ENCODE data around the gene SMIM35.
A peak's percentile ranks its signal among the peaks of the same experiment; 100 is the strongest.

SMIM35 gene

DNA sequence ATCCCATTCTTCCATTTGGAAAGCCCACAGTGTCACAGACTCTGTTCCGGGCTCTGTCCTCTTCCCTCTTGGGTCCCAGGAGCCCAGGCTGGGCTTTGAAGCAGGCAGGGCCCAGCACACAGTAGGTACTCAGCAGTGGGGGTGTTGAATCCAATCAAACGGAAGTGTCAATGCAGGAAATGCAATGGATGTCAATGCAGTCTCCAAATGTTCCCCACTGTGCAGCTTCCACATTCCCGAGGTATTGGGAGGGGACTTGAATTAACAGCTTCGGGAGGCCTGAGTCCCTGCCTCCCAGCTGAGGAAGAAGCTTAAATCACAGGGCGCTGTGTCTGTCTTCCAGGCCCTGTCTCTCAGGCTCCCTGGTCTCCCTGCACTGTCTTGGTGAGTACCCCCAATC lies 21.8 kb upstream of the SMIM35 start:
- no peak for DNase-seq

DNA sequence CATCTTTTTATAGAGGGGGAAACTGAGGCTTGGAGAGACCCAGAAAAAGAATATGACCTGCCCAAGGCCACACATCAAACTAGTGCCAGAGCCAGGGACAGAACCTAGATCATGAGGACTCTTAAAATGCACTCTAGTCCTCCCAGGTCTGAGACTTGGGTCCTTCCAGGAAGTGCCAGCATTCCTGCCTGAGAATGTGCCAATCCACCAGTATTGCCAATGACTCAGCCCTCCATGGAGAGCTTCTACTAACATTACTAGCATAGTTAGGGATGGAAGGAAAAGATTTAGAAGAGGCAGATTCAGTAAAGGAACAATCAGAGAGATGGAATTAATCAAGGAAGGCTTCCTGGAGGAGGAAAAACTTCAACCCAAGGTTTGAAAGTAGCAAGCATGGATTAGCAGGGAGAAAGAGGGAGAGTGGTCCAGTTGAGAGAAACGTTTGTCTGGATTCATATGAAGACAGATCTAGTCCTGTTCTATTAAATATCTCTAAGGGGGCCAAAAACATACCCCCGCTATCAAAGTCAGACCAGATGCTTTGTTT lies 20.1 kb upstream of the SMIM35 start:
- DNase-seq: no peak

DNA sequence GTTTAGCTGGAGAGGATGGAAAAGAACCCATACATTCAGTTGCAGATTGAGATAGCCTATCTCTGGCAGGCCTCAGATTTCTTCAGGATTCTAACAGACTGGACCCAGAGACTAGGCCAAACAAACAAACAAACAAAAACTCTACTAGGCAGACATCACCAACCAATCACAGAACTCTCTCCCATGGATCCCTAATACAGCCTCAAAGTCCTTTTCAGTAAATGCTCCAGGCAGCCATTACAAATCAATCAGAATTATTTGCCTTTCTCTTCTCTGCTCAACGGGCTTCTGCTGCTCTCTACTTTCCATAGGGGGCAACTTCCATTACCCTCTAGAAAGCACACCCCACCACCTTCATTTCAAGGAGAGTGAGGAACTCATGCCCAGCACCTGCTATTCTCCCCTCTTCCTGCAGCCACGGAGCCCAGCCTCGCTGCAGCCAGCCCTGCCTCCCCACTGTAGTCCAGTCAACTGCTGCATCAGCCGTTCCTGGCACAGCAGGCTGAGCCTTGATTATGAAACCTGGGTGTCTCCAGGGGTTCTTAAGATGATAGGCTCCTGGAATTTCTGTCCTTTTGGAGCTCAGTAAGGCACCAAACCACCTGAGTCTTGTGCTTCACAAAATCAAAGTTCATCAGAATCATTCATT lies 19.0 kb upstream of the SMIM35 start:
- DNase-seq: no peak

DNA sequence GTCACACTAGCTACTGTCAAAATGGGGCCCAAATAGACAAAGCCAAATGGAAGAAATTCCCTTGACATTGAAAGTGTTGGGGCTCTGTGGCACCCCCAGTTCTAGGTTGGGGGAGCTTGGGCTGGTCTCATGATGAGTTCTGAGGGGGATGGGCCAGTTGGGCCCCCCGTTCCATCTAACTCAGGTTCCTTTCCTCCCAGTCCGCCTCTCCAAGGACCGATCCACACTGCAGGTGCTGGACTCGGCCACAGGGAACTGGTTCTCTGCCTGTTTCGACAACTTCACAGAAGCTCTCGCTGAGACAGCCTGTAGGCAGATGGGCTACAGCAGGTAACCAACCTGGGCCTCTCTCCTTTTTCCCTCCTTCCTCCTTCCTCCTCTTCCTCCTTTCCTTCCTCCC lies 17.7 kb upstream of the SMIM35 start:
- no peak for DNase-seq

DNA sequence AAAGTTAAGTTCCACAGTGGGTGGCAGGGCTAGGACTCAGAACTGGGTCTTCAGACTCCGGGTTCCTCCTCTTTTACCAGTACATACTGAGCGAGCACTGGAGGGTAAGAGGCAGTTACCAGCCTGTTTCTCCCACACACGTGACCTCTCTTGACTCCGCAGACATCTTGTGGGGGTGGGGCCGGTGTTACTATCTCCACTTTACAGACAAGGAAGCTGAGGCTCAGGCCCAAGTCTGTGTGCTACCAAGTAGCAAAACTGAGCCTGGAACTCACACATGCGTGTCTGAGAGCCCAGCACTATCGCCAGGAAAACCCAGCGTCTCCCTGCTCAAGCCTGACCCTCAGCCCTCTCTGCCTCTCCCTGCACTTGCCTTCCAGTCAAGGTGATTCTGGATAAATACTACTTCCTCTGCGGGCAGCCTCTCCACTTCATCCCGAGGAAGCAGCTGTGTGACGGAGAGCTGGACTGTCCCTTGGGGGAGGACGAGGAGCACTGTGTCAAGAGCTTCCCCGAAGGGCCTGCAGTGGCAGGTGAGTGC lies 16.0 kb upstream of the SMIM35 start:
- peak; percentile 64 for DNase-seq

DNA sequence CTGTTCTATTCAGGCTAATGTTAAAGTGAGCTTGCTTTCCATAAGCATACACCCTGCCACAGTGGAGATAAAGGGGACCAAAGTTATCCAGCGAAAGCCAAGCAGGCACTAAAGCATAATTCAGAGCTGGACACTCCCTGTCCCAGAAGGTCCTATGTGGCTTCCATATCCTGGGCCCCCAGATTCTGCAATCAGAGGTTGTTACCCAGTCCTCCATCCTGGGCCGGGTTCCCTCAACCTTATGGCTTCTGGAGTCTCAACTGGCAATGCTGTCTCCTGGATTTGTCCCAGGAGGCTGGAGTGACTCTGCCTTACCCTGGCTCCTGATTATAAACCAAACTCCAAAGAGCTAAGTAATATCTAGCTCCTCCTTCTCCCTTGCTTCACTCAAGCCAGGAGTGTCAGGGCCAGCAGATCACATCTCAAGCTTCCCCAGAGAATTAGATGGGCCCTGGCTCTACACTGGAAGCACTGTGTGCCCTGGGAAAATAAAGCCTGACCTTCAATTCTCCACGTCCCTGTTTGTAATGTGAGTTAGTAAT lies 14.0 kb upstream of the SMIM35 start:
- DNase-seq: no peak

DNA sequence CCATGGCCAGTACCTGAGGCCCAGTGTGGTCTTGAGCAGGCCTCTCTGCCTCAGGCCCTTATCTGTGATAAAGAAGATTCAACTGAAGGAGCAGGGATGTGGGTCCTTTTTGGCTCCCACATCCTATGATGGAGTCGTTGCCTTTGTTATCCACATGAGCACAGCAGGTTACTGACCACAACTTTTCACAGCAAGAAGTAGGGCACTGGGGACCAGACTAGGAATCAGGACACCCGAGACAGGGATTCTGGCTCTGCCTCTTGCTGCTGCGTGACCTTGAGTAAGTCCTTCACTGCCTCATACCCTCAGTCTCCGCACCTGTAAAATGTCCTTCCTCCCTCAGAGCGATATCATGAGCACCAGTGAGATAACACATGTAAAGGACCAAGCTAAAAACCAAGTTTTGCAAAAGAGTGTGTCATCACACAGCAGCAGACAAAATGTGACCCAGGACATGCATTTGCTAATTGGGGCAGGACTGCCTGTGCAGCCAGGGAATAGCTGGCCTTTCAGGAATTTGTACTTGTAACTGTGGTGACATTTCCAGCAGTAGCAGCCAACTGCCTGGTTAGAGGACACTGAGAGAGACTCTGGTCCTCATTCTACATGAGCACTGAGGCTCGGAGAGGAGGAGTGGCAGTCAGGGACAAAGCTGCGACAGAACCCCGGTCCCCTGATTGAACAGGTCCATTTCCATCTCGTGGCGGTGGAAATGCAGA lies 13.2 kb upstream of the SMIM35 start:
- no peak for DNase-seq

DNA sequence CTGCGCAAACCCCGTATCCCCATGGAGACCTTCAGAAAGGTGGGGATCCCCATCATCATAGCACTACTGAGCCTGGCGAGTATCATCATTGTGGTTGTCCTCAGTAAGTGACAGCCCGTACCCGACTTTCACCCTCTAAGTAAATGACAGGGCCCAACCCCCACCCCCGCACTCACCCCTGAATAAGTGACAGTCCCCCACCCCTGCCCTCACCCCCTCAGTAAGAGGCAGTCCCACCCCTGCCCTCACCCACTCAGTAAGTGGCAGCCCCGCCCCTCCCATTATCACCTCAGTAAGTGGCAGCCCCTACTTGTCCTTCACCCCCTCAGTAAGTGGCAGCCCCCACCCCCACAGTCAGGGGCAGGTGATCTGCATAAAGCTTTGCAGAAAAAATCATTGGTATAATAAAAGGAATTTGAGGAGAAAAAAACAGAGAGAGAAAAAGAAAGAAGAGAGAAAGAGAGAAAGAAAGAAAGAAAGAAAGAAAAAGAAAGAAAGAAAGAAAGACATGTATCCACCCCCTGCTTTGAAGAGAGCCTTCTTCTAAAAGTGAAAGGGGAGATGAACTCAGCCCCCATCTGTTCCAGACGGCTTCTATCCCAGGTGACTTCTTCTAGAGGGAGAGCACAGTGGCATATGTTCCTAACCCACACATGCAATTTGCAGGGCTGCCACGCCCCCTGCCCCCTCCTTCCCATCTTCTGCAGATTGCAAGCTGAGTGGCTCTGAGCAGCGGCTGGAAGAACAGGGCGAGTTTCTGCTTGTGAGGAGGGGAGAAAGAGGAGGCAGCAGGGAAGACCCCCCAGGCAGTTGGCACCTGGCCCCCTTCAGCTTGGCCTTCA lies 12.5 kb upstream of the SMIM35 start:
- DNase-seq: no peak

DNA sequence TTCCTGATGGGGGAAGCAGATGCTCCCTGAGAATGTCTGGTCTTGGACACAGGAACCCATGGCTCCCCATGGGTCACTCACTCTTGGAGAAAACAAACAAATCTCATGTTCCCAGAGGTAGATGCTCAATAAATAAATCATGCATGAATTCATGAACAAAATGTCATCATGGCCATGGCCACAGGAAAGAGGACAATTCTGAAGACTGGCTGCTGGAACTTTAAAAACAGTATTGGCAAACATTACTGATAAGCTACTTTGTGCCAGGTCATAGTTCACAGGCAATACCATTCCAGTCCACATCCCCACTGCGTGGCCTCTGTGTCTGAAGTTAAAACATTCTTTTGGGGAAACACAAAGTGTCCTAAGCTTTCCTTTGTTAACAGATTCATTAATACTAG lies 9.2 kb upstream of the SMIM35 start:
- no peak for DNase-seq

DNA sequence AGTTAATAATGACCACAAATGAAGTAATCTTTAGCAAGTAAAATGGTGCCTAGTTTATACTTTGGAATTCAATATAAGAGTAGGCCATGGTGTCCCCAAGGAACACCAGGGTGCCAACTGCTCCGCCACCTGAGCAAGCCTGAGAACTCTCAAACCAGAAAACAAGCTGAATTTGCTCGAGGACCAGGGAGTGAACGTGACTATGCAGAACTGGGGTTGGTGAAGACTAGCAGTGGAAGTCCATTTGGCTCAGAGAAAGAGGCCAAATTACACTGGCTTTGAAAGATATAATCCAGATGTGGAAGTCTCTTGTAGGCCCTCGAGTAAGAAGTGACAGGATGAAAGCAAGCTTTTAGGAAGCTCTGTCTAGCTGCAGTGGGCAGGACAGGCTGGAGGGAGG lies 8.7 kb upstream of the SMIM35 start:
- no peak for DNase-seq

DNA sequence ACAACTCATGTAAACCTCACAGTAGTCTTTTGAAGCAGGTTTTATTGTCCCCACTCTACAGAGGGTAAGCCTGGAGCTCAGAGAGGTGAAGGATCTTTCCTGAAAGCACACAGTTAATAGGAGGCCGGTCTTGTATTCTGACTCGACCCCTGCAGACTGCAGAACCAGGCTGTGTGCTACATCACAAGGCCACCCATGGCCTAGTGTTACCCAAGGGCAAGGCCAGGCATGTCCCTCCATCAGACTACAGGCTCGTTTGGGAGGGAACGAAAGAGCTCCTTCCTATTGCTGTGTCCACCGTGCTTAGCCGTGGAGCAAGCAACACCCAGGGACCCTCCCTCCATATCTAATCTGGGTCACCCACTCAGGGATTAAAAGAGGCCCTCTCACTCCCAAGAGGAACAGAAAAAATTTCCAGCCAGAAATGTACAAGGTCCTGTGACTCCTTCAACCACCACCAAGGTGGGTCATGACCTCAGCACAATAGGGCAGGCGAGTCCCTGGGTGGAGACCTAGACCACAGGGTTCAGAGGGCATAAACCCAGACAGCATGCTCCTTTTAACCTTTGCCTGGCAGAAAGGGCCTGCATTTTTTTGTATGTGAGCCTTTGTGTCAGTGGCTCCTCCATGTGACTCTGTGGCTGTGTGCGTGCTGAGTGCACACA lies 6.3 kb upstream of the SMIM35 start:
- no peak for DNase-seq

DNA sequence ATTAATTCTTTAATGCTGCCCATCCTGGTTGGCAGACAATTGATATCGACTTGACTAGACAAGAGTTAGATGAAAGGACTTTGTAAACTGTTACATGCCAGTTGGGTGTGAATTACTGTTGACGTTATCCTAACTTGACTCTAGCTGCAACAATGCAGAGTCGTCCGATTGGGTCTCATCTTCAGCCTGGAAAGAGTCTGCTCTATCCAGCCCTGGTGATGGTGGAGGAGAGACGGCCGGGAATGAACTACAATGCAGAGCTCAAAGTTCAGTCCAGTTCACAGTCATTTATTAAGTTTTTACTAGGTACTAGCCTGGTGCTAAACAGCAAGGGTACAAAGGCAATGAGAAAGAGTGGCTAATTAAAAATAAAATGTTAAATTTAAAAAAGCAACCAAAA lies 4.9 kb upstream of the SMIM35 start:
- no peak for DNase-seq

DNA sequence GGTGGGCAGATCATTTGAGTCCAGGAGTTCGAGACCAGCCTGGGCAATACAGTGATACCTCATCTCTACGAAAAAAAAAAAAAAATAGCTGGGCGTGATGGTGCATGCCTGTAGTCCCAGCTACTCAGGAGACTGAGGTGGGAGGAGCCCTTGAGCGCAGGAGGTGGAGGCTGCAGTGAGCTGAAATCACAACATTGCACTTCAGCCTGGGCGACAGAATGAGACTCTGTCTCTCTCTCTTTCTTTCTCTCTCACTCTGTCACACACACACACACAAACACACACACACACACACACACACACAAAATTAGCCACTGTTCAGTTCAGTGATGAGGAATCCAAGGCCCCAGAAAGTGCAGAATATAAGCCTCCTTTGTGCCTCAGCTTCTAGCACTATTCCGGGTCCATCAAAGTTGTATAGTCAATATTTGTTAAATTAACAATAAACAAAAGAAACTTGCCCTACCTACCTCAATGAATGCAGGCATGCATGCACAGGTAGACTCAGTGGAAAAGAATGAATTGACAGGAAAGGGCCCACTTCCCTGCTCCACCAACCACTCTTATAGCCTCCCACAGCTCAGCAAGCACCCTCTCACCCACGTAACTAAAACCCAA lies 3.9 kb upstream of the SMIM35 start:
- no peak for DNase-seq

DNA sequence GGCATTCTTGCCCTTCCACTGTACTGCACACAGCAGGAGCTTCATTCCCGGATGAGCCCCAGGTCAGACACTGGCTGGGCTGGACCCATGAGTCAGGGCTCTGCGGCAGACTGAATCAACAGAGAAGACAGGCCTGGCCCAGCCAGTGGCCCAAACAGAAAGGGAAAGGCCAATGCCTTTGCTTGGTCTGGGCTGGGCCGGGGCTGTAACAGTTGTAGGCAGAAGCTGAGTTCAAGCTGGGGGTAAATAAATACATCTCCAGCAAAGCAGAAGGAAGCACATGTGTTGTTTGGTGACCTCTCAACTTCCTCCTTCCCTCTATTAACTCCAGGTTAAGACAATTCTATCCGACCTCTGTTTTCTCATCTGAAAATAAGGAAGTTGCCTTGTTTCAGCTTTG lies 1.8 kb upstream of the SMIM35 start:
- DNase-seq: peak; percentile 73

DNA sequence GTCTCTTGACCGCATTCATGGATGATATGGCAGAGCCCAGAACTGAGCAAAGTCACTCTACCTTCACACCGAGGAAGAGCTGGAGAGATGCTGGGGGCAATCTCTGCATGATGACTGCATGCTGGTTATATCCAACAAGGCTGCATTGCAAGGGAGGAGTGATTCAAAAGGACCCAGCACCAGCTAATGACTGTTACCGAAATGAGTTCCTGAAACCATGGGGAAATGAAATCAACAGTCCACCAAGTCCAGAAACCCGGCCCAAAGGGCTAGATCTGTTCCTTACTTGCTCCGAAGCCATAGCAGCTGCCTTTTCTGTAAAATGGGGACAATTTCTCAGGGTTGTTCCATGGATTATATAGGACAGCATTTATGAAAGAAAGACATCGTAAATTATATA lies 1.2 kb upstream of the SMIM35 start:
- DNase-seq: no peak

DNA sequence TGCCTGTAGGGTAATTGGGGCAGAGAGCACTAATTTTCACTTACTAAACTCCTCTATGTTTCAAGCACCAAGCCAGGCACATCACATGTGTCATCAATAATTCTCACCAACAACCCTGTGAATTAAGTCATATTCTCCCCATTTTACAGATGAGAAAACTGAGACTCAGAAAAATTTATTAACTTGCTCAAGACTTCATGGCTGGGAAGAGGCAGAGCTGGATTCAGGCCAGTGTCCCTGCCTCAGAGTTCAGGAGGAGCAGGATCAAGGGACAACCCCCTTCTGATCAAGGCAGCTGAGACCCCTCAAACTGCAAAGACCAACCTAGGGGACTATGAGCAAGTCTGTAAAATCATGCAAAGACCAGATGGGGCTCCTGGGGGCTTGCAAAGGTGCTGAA lies 2.1 kb downstream of the SMIM35 start:
- DNase-seq: no peak

DNA sequence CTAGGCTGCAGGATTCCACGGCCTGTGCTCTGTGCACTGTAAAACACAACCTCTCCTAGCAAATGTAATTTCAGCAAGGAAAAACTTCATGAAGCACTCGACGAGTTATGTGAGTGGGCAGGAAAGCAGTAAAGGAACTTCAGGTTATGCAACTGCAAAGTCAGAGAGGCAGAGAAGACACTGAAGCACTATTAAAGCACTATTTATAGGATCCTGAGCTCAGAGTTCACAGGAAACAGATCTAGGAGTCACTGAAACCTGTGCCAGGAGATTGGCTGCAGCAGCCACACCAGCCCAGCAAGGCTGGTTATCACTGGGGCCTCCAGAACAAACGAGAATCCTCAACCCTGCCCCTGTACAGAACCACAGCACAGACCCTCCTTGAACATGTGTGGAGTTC lies 2.5 kb downstream of the SMIM35 start:
- DNase-seq: peak; percentile 61

DNA sequence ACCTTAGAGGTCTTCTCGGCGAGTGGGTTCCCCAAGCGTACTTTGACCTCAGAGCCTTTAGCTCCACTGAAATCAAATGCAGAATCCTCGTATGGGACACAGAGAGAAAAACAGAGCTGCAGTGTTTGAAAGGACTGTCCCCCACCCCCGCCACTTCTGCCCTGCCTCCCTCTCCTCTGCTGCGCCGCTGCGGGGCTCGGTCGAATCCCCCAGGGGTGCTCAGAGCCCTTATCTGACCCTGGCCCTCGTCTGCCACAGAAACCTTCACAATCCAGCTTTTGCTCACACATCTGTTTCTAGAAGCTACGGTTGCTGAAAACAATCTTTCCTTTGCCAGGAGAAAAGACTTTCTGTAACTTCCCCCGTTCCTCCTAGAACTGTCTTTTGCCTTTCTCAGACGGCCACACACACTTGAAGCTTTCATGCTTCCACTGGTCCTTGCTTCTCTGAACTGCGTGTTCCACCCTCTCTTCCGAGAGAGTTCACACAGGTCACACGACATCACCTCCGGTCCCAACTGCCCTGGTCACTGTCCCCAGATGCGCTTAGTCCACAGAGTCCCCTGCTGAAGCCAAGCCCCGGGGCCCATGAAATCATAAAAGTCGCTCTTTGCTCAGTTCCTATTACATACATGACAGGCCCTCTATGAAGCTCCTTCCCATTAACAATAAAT lies 3.7 kb downstream of the SMIM35 start:
- no peak for DNase-seq

DNA sequence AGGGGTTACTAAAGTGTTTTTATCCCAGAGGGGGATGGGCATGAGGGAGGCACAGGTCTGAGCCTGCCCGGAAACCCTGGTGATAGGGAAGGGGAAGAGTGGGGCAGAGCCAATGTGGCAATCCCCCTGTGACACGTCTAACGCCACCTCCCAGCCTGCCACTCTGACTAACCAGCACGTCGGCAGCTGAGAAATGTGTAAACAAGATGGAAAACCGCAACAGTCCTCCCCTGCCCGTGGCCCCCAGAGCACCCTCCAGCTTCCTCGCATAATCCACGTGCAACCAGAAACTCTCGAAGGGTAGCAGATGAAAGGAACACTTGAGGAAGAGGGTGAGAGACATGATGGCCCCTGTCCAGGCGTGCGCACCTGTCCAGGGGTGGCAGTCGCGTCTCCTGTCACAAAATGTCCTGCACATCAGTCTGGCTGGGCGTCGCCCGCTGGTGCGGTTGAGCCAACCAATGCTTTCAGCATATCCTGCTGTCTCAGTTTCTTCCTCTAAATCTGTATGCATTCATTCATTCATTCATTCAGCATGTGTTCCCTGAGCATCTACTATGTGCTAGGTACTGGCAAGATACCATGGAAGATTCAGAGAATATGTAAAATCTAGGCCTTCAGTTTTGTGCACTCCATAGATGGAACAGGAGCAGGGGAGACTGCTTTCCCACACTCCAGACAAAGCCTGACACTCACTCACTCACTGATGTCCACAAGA lies 5.4 kb downstream of the SMIM35 start:
- DNase-seq: no peak

DNA sequence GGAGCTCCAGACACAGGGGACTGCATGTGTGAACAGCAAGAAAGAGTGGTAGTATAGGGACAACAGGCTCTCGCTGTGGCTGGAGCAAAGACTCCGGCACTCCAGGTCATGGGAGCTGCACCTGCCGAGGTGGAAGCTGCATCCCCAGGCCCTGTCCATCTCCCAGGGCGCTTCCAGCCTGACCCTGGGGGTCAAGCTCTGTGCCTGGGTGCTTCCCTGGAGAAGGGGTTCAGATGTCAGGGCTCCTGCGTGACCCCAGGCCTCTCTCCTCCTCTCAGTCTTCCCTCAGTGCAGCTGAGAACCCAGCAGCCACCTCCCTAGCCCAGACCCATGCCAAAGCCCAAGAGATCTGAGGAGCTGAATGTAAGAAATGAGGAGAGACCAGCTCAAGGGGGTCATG lies 6.5 kb downstream of the SMIM35 start:
- DNase-seq: no peak

DNA sequence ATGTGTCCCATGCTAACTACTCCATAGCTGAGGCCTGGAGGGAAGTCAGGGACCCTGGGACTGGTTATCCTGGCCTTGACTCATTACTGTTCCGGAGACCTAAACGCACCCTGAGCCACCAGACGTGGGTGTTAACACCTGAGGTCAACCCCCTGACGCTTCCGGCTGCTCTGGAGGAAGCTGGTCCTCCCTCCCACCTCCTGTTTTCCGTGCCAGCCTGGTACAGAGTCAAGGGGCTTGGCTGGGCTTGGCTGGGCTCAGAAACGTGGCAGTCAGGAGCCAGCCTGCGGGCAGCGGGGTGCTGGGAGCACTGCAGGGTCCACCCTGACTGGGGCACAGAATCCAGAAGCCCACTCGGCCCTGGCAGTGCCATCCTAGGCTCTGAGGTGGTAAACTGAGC lies 7.3 kb downstream of the SMIM35 start:
- no peak for DNase-seq
